K562 (cell line): ENCODE measurements around the gene CYB561A3. TPM values are rescaled to one million over a fixed set of nuclear protein-coding genes. Genes with fewer than 3 reads are reported as not detected.

Experiments
- ATAC-seq: fragments of 200-7000 bp; cut with Tn5 transposase; 3 replicates; pipeline ENCODE4 v1.9.1; 2020; ENCODE audit warnings: moderate library complexity
- BruUV-seq: library from RNA; stranded (reverse); fragments of 400-500 nt; replicated peaks from 2 replicates; lab custom pipeline; 2021; lab: Mats Ljungman, UMichigan
- CTCF ChIA-PET: fragments of 300-600 bp; formaldehyde crosslinking; extraction: SDS; loops from one replicate; lab custom pipeline; 2021; ENCODE audit warnings: low intra/inter-chr PET ratio; lab: Yijun Ruan, JAX
- POLR2A ChIA-PET: fragments of 300-600, 350-650 bp; sonication (Branson Sonifier 250); formaldehyde crosslinking; extraction: SDS; loops from one replicate; lab custom pipeline; 2021; ENCODE audit warnings: antibody characterized with exemption, inconsistent platforms; lab: Yijun Ruan, JAX
- DNase-seq, 4 experiments: peaks; one replicate each; pipeline versions ENCODE4 v3.0.0 to v3.0.0-alpha.2; 2011 to 2018; ENCODE audit warnings: low spot score in 3 of 4, mixed read lengths in 3 of 4; ENCODE audit errors: extremely low read depth in 1 of 4
- FAIRE-seq: peaks from 2 replicates; lab custom pipeline; 2011; peaks lifted over from hg19 to GRCh38; lab: Jason Lieb, UNC
- H2AFZ ChIP-seq: 2 replicates; pipeline ENCODE4 v1.6.0; 2011; ENCODE audit warnings: low read depth, low read length, control low read depth, inconsistent platforms
- H3K27ac ChIP-seq: fragments of 200-600 bp; 3 replicates; pipeline ENCODE4 v1.8.0; 2011; ENCODE audit warnings: low read depth, mild to moderate bottlenecking, control low read depth, inconsistent platforms, low read length, moderate library complexity, mixed read lengths; ENCODE audit errors: extremely low read depth
- H3K27me3 ChIP-seq, 2 experiments: fragments of 300-600 bp in 1 of 2; 2 replicates in 1 of 2; 3 replicates in 1 of 2; pipeline versions ENCODE4 v1.6.0 to v1.8.0; 2011; ENCODE audit warnings: inconsistent platforms in 2 of 2, low read length in 2 of 2, mild to moderate bottlenecking in 1 of 2, mixed read lengths in 1 of 2, moderate library complexity in 1 of 2; ENCODE audit not compliant: control insufficient read depth in 2 of 2, insufficient read depth in 2 of 2
- H3K36me3 ChIP-seq: fragments of 300-600 bp; 3 replicates; pipeline ENCODE4 v1.8.0; 2011; ENCODE audit warnings: mild to moderate bottlenecking, low read length, inconsistent platforms; ENCODE audit not compliant: control insufficient read depth, insufficient read depth
- H3K4me1 ChIP-seq, 2 experiments: fragments of 200-600 bp in 1 of 2; replicated peaks in 1 of 2; 2 replicates in 1 of 2; 3 replicates in 1 of 2; pipeline versions ENCODE4 v1.5.1 to v1.8.0; 2011; ENCODE audit warnings: inconsistent platforms in 2 of 2, low read length in 2 of 2, mild to moderate bottlenecking in 1 of 2, mixed read lengths in 1 of 2, moderate library complexity in 1 of 2; ENCODE audit not compliant: control insufficient read depth in 2 of 2, insufficient read depth in 2 of 2
- H3K4me2 ChIP-seq: 2 replicates; pipeline ENCODE4 v1.6.1; 2011; ENCODE audit warnings: low read length, control low read depth, inconsistent platforms, mixed read lengths; ENCODE audit not compliant: insufficient read depth
- H3K4me3 ChIP-seq: fragments of 200-600 bp; sonication (generic), shearing (Covaris generic); 2 replicates; pipeline ENCODE4 v1.5.1; 2016; ENCODE audit warnings: control low read depth, inconsistent platforms
- H3K79me2 ChIP-seq: fragments of 200-600 bp; 3 replicates; pipeline ENCODE4 v1.8.0; 2011; ENCODE audit warnings: low read length, inconsistent platforms; ENCODE audit not compliant: control insufficient read depth, insufficient read depth
- H3K9ac ChIP-seq, 2 experiments: 2 replicates each; pipeline versions ENCODE4 v1.6.0 to v1.6.1; 2011; ENCODE audit warnings: low read depth in 2 of 2, low read length in 2 of 2, control low read depth in 1 of 2, inconsistent platforms in 1 of 2, mild to moderate bottlenecking in 1 of 2, mixed read lengths in 1 of 2; ENCODE audit not compliant: insufficient read depth in 1 of 2
- H3K9me1 ChIP-seq: one replicate; pipeline ENCODE4 v1.6.0; 2011; ENCODE audit warnings: inconsistent platforms, mild to moderate bottlenecking, low read length, moderate library complexity; ENCODE audit not compliant: control insufficient read depth, insufficient read depth
- H3K9me3 ChIP-seq: replicated peaks from 2 replicates; pipeline ENCODE4 v1.5.1; 2011; ENCODE audit warnings: low read depth, low read length, inconsistent platforms; ENCODE audit not compliant: control insufficient read depth, insufficient read depth
- H4K20me1 ChIP-seq: replicated peaks from 2 replicates; pipeline ENCODE4 v1.6.1; 2011; ENCODE audit warnings: low read length, inconsistent platforms, mixed read lengths; ENCODE audit not compliant: control insufficient read depth, insufficient read depth
- CBFA2T3 ChIP-seq: fragments of 450-650 bp; IDR thresholded peaks from 2 replicates; pipeline ENCODE4 v1.6.1; 2017
- FOXK2 ChIP-seq, 2 experiments: fragments of 450-650 bp; IDR thresholded peaks in 1 of 2; conservative IDR thresholded peaks in 1 of 2; 2 replicates each; pipeline ENCODE4 v1.6.1; 2016; ENCODE audit warnings: low read depth in 2 of 2, mild to moderate bottlenecking in 1 of 2
- NR4A1 ChIP-seq, 2 experiments: fragments of 250-450 bp in 1 of 2; fragments of 450-650 bp in 1 of 2; sonication (Bioruptor Pico) in 1 of 2; IDR thresholded peaks; 2 replicates each; pipeline versions ENCODE4 v1.4.0 to v1.6.1; 2016 to 2020; ENCODE audit warnings: mild to moderate bottlenecking in 2 of 2, missing compliant biosample characterization in 1 of 2, missing genetic modification characterization in 1 of 2, moderate library complexity in 1 of 2
- POLR2B ChIP-seq: fragments of 450-650 bp; IDR thresholded peaks from 2 replicates; pipeline ENCODE4 v1.6.1; 2018; ENCODE audit warnings: low read depth; ENCODE audit not compliant: partially characterized antibody
- PPARD ChIP-seq: fragments of 250-450 bp; sonication (Bioruptor Pico); IDR thresholded peaks from 2 replicates; pipeline ENCODE4 v1.8.0; 2022; ENCODE audit warnings: inconsistent platforms, mild to moderate bottlenecking, moderate library complexity
- RBM25 ChIP-seq: fragments of 200-400 bp; formaldehyde crosslinking; IDR thresholded peaks from 2 replicates; pipeline ENCODE4 v1.6.1; 2018; ENCODE audit warnings: low read length, low read depth, moderate library complexity; ENCODE audit not compliant: severe bottlenecking
- ZNF174 ChIP-seq: fragments of 250-450 bp; sonication (Bioruptor Pico); IDR thresholded peaks from 2 replicates; pipeline ENCODE4 v1.4.0; 2020; ENCODE audit warnings: mild to moderate bottlenecking
- WGBS: fragments of 100-300 bp; shearing (Covaris generic); methylation state at CpG from one replicate; pipeline ENCODE4 v1.1.6; 2016; ENCODE audit warnings: low coverage, mixed read lengths; ENCODE audit not compliant: insufficient coverage; ENCODE audit errors: missing lambda C conversion rate; 5-methylcytosine and 5-hydroxymethylcytosine counted together
- in situ Hi-C: fragments of 300-500 bp; cut with MboI; formaldehyde crosslinking; loops from 4 replicates; pipeline ENCODE4 v1.15.0; 2018; ENCODE audit warnings: inconsistent platforms, mixed read lengths
- intact Hi-C: fragments of 100-400 bp; cut with micrococcal nuclease; formaldehyde crosslinking; loops from 2 replicates; pipeline ENCODE4 v1.14.2; 2022
- polyA plus RNA-seq, 8 experiments: library from polyadenylated mRNA; depleted of rRNA in 4 of 8; stranded (reverse) in 5 of 8; unstranded in 3 of 8; fragments of >200 nt; fragmentation: Nextera tagmentation in 2 of 8; fragmentation: Illumina TruSeq in 1 of 8; extraction: Ambion mirVana in 2 of 8; extraction: Trizol in 1 of 8; gene quantifications; 2 replicates each; pipeline versions ENCODE4 v1.2.1 to v1.2.3, GENCODE V29; 2011 to 2014; ENCODE audit warnings: inconsistent platforms in 1 of 8, missing spikeins in 1 of 8
- total RNA-seq, 7 experiments: library from RNA; depleted of rRNA in 6 of 7; stranded (reverse); fragments of >200 nt in 6 of 7; fragmentation: Illumina TruSeq in 2 of 7; extraction: Trizol in 2 of 7; gene quantifications; 2 replicates each; pipeline versions ENCODE4 v1.2.1 to v1.2.3, GENCODE V29; 2011 to 2021; ENCODE audit warnings: low replicate concordance in 1 of 7
- TF ChIP-seq, protein P1 (sequence below), 2 experiments: fragments of 150-350 bp in 1 of 2; IDR thresholded peaks; 2 replicates each; pipeline ENCODE4 v1.6.1; 2012 to 2016; ENCODE audit warnings: low read depth in 2 of 2, low read length in 2 of 2, mild to moderate bottlenecking in 1 of 2, moderate library complexity in 1 of 2
- TF ChIP-seq, protein P2 (sequence below): IDR thresholded peaks from 2 replicates; pipeline ENCODE4 v1.6.1; 2014; ENCODE audit warnings: antibody characterized with exemption
- TF ChIP-seq, protein P3 (sequence below): IDR thresholded peaks from 2 replicates; pipeline ENCODE4 v1.6.1; 2011; ENCODE audit not compliant: insufficient read length; ENCODE audit errors: extremely low read depth

CYB561A3 gene
- total and polyA plus RNA-seq, 9 of the 15 experiments (the other 6 are each of a cell fraction or from before 2014, with no cell fraction given), result 29.2 to 78.9 (median 37.9) TPM

DNA sequence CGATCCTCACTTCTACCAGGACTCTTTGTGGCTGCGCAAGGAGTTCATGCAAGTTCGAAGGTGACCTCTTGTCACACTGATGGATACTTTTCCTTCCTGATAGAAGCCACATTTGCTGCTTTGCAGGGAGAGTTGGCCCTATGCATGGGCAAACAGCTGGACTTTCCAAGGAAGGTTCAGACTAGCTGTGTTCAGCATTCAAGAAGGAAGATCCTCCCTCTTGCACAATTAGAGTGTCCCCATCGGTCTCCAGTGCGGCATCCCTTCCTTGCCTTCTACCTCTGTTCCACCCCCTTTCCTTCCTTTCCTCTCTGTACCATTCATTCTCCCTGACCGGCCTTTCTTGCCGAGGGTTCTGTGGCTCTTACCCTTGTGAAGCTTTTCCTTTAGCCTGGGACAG is 7.0 kb upstream of the CYB561A3 start:
- ChIA-PET CTCF (no interaction called here), POLR2A (interaction anchor here (0.5 to 4.7 kb wide), 7 partner anchors 8 to 1831 kb away, joined by 3 to 37 read pairs (median 4); partner anchors contain the start of genes CYB561A3 and TMEM138)
- no peak for TF ChIP-seq POLR2B
- TF ChIP-seq CBFA2T3, result no peak
- TF ChIP-seq ZNF174 (CRISPR knock-in tag), result no peak
- TF ChIP-seq, protein P1, sequence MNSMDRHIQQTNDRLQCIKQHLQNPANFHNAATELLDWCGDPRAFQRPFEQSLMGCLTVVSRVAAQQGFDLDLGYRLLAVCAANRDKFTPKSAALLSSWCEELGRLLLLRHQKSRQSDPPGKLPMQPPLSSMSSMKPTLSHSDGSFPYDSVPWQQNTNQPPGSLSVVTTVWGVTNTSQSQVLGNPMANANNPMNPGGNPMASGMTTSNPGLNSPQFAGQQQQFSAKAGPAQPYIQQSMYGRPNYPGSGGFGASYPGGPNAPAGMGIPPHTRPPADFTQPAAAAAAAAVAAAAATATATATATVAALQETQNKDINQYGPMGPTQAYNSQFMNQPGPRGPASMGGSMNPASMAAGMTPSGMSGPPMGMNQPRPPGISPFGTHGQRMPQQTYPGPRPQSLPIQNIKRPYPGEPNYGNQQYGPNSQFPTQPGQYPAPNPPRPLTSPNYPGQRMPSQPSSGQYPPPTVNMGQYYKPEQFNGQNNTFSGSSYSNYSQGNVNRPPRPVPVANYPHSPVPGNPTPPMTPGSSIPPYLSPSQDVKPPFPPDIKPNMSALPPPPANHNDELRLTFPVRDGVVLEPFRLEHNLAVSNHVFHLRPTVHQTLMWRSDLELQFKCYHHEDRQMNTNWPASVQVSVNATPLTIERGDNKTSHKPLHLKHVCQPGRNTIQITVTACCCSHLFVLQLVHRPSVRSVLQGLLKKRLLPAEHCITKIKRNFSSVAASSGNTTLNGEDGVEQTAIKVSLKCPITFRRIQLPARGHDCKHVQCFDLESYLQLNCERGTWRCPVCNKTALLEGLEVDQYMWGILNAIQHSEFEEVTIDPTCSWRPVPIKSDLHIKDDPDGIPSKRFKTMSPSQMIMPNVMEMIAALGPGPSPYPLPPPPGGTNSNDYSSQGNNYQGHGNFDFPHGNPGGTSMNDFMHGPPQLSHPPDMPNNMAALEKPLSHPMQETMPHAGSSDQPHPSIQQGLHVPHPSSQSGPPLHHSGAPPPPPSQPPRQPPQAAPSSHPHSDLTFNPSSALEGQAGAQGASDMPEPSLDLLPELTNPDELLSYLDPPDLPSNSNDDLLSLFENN (IDR thresholded peaks at IDR 0.05; ENCODE audit: low read depth in 2 of 2, low read length in 2 of 2), result no peak
- TF ChIP-seq, protein P2, sequence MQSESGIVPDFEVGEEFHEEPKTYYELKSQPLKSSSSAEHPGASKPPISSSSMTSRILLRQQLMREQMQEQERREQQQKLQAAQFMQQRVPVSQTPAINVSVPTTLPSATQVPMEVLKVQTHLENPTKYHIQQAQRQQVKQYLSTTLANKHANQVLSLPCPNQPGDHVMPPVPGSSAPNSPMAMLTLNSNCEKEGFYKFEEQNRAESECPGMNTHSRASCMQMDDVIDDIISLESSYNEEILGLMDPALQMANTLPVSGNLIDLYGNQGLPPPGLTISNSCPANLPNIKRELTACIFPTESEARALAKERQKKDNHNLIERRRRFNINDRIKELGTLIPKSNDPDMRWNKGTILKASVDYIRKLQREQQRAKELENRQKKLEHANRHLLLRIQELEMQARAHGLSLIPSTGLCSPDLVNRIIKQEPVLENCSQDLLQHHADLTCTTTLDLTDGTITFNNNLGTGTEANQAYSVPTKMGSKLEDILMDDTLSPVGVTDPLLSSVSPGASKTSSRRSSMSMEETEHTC, result no peak
- TF ChIP-seq FOXK2 (conservative IDR thresholded peaks at IDR 0.05 in 1 of 2, IDR thresholded peaks at IDR 0.05 in 1 of 2; ENCODE audit: low read depth in 2 of 2), result no peak
- TF ChIP-seq, protein P3, sequence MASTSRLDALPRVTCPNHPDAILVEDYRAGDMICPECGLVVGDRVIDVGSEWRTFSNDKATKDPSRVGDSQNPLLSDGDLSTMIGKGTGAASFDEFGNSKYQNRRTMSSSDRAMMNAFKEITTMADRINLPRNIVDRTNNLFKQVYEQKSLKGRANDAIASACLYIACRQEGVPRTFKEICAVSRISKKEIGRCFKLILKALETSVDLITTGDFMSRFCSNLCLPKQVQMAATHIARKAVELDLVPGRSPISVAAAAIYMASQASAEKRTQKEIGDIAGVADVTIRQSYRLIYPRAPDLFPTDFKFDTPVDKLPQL, result no peak
- no peak for TF ChIP-seq PPARD (CRISPR knock-in tag)
- no peak for TF ChIP-seq RBM25
- TF ChIP-seq NR4A1 (CRISPR knock-in tag; IDR thresholded peaks at IDR 0.05), result no peak
- no peak for TF ChIP-seq NR4A1 (tag; IDR thresholded peaks at IDR 0.05)
- H3K9ac ChIP-seq, result peak overlapping the region in 1 of 2 experiments; percentile 22; a peak in 1 of 4 replicates
- H4K20me1 ChIP-seq, result no peaks in the 10 kb centered on the region
- H3K9me1 ChIP-seq, result no peaks in the 10 kb centered on the region
- H3K4me2 ChIP-seq, result no peak overlapping the region
- H3K27me3 ChIP-seq, result no peaks in the 10 kb centered on the region
- peak overlapping the region; percentile 19; the same call in 1 of the 3 replicates for H3K27ac ChIP-seq
- WGBS, result 97% methylated on average over 7 of the region's 7 CpGs
- ATAC-seq (no peak), FAIRE-seq (no peak), DNase-seq (no peak)
- intact Hi-C loops (no loop called here), in situ Hi-C loops (no loop called here)
- no peak overlapping the region for H3K4me3 ChIP-seq
- no peak overlapping the region for H2AFZ ChIP-seq
- no peaks in the 10 kb centered on the region for H3K9me3 ChIP-seq
- peaks cover 24% of the 10 kb centered on the region for H3K79me2 ChIP-seq
- peaks cover 20 to 28% of the 10 kb centered on the region in 2 experiments; a peak in 4 of 5 replicates for H3K4me1 ChIP-seq
- peaks cover 71% of the 10 kb centered on the region for H3K36me3 ChIP-seq
- no TSS peak for BruUV-seq
